Stomach smooth muscle (tissue), 2 donors: ENCODE results near the gene ADCY7.

Source experiments
- H3K27ac ChIP-seq: one replicate; pipeline ENCODE4 v1.7.0; 2013; ENCODE audit warnings: mild to moderate bottlenecking, low read length, inconsistent platforms
- H3K27me3 ChIP-seq, 2 donors: one replicate each; pipeline ENCODE4 v1.7.0; 2013; ENCODE audit warnings: low read length in 2 of 2; ENCODE audit not compliant: insufficient read depth in 2 of 2, control insufficient read depth in 1 of 2
- H3K36me3 ChIP-seq, 2 donors: one replicate each; pipeline ENCODE4 v1.7.0; 2013; ENCODE audit warnings: low read length in 2 of 2; ENCODE audit not compliant: control insufficient read depth in 2 of 2, insufficient read depth in 2 of 2
- H3K4me1 ChIP-seq: one replicate; pipeline ENCODE4 v1.7.0; 2013; ENCODE audit warnings: low read length; ENCODE audit not compliant: control insufficient read depth, insufficient read depth
- H3K4me3 ChIP-seq, 2 donors: one replicate each; pipeline ENCODE4 v1.7.0; 2013; ENCODE audit warnings: low read length in 2 of 2
- H3K9ac ChIP-seq, 2 donors: one replicate each; pipeline ENCODE4 v1.7.0; 2013; ENCODE audit warnings: low read length in 2 of 2, mild to moderate bottlenecking in 1 of 2
- H3K9me3 ChIP-seq, 2 donors: one replicate each; pipeline ENCODE4 v1.7.0; 2013; ENCODE audit warnings: low read length in 2 of 2; ENCODE audit not compliant: control insufficient read depth in 2 of 2
- donor health status: healthy.
- donor health status: Pancreatic carcinoma.

Gene ADCY7

GRCh38 chr16:50284131-50284911, 18.0 kb downstream of the ADCY7 start:
- H3K9me3 ChIP-seq = peaks cover 2 to 9% of the 10 kb centered on the region in 2 donors
- H3K27me3 ChIP-seq = no peaks in the 10 kb centered on the region
- H3K27ac ChIP-seq = no peak overlapping the region
- H3K4me3 ChIP-seq = no peak overlapping the region
- H3K36me3 ChIP-seq = no peaks in the 10 kb centered on the region
- H3K9ac ChIP-seq = no peak overlapping the region
- H3K4me1 ChIP-seq = peaks cover 14% of the 10 kb centered on the region

GRCh38 chr16:50285406-50286003, 19.2 kb downstream of the ADCY7 start:
- Histone ChIP-seq H3K27ac (no peak overlapping the region), H3K9ac (no peak overlapping the region), H3K27me3 (no peaks in the 10 kb centered on the region), H3K4me3 (no peak overlapping the region), H3K4me1 (peaks cover 14% of the 10 kb centered on the region), H3K36me3 (no peaks in the 10 kb centered on the region), H3K9me3 (peaks cover 2 to 8% of the 10 kb centered on the region in 2 donors)

GRCh38 chr16:50286681-50287080, 20.3 kb downstream of the ADCY7 start:
- H3K27ac ChIP-seq = no peak overlapping the region
- H3K27me3 ChIP-seq = no peaks in the 10 kb centered on the region
- H3K4me3 ChIP-seq = no peak overlapping the region
- H3K4me1 ChIP-seq = peaks cover 14% of the 10 kb centered on the region
- no peaks in the 10 kb centered on the region for H3K36me3 ChIP-seq
- H3K9ac ChIP-seq = no peak overlapping the region
- peaks cover 2 to 5% of the 10 kb centered on the region in 2 donors for H3K9me3 ChIP-seq

DNA sequence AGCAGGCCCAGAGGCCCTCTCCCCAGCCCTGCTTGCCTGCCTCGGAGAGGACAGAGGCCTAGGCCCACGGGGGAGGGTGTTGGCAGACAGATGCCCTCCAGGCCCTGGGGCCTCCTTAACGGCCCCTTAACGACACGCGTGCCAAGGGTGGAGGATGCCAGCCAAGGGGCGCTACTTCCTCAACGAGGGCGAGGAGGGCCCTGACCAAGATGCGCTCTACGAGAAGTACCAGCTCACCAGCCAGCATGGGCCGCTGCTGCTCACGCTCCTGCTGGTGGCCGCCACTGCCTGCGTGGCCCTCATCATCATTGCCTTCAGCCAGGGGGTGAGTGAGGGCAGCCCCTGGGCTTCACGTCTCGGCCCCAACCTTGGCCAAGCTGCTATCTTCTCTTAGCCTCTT, 21.7 kb downstream of the ADCY7 start:
- Histone ChIP-seq H3K27ac (no peak overlapping the region), H3K9ac (no peak overlapping the region), H3K4me1 (peaks cover 14% of the 10 kb centered on the region), H3K36me3 (no peaks in the 10 kb centered on the region), H3K4me3 (no peak overlapping the region), H3K9me3 (peaks cover 2 to 5% of the 10 kb centered on the region in 2 donors), H3K27me3 (no peaks in the 10 kb centered on the region)

GRCh38 chr16:50288920-50289319, 22.6 kb downstream of the ADCY7 start:
- Histone ChIP-seq H3K36me3 (no peaks in the 10 kb centered on the region), H3K4me1 (peaks cover 8% of the 10 kb centered on the region), H3K9me3 (peaks cover 2 to 5% of the 10 kb centered on the region in 2 donors), H3K27me3 (no peaks in the 10 kb centered on the region), H3K4me3 (no peak overlapping the region), H3K27ac (no peak overlapping the region), H3K9ac (no peak overlapping the region)

DNA sequence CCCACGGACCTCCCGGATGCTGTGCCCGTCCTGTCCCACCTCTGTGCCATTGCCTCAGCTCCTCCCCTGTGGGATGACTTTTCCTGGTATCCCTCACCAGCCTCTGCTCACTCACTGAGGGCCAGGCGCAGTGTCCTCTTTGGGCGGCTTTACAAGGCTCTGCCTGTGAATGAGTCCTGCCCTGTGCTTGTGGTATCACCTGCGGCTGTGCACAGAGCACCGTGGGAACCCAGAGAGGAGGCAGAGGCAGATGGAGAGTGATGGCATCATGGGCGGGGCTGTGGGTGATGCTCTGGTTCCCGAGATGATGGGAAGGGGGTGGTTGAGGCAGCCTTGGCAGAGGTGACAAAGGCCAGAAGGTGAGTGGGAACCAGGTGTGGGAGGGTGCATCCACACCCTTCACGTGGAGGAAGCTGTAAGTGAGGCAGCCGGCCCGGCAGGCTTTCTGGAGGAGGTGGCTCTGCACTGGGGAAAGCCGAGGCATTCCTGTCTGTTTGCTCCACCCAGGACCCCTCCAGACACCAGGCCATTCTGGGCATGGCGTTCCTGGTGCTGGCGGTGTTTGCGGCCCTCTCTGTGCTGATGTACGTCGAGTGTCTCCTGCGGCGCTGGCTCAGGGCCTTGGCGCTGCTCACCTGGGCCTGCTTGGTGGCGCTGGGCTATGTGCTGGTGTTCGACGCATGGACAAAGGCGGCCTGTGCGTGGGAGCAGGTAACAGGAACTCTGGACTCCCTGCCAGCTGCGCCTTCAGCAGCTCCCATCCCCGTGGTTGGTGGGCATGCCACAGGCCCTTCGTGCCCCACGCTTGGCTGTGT, 23.8 kb downstream of the ADCY7 start:
- Histone ChIP-seq H3K9me3 (peaks cover 2 to 5% of the 10 kb centered on the region in 2 donors), H3K27ac (no peak overlapping the region), H3K9ac (no peak overlapping the region), H3K27me3 (no peaks in the 10 kb centered on the region), H3K4me1 (peaks cover 3% of the 10 kb centered on the region), H3K36me3 (peaks cover 0 to 2% of the 10 kb centered on the region in 2 donors), H3K4me3 (no peak overlapping the region)

GRCh38 chr16:50290856-50291255, 24.5 kb downstream of the ADCY7 start:
- Histone ChIP-seq H3K9me3 (peaks cover 2 to 5% of the 10 kb centered on the region in 2 donors), H3K4me3 (no peak overlapping the region), H3K9ac (no peak overlapping the region), H3K27ac (no peak overlapping the region), H3K36me3 (peaks cover 0 to 2% of the 10 kb centered on the region in 2 donors), H3K4me1 (no peaks in the 10 kb centered on the region), H3K27me3 (no peaks in the 10 kb centered on the region)

DNA sequence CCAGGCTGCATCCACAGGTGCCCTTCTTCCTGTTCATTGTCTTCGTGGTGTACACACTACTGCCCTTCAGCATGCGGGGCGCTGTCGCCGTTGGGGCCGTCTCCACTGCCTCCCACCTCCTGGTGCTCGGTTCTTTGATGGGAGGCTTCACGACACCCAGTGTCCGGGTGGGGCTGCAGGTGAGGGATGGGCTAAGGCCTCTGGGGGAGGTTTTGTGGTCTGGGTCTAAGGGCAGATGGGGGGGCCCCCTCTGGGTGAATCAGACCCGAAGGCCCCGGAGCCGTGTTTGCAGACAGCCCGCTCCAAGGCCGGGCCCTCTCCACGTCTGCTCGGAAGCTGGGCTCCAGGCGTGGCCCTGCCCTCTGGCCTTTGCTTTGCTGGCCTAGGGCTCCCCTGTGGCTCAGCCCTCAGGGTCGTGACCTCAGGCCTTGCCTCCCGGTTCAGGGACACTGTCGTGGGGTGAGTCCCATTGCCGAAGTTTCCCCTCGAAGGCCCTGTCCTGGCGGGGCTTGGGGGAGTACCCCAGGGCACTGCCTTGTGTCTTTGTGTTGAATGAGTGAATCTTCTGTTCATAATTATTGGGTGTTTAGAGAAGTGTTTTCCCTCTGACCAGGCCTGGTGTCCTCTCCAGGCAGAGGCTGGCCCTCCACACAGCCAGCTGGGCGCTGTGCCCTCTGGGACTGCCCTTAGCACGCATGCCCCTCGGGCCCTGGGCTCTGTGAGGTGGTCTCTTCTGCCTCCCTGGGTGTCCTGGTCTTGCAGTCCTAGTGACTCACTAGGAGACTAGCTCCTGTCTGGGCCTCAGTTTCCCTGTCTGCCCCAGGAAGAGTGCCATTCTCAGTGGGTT, 25.6 kb downstream of the ADCY7 start:
- Histone ChIP-seq H3K9me3 (no peaks in the 10 kb centered on the region), H3K36me3 (peaks cover 0 to 2% of the 10 kb centered on the region in 2 donors), H3K9ac (no peak overlapping the region), H3K4me3 (no peak overlapping the region), H3K27ac (no peak overlapping the region), H3K4me1 (no peaks in the 10 kb centered on the region), H3K27me3 (no peaks in the 10 kb centered on the region)

- peaks cover 2% of the 10 kb centered on the region for H3K4me1 ChIP-seq
- H3K36me3 ChIP-seq = peaks cover 0 to 2% of the 10 kb centered on the region in 2 donors
- no peak overlapping the region for H3K9ac ChIP-seq
- H3K27me3 ChIP-seq = no peaks in the 10 kb centered on the region
- no peak overlapping the region for H3K4me3 ChIP-seq
- H3K27ac ChIP-seq = no peak overlapping the region
- H3K9me3 ChIP-seq = no peaks in the 10 kb centered on the region
These were observed 26.2 kb downstream of the ADCY7 start for GRCh38 chr16:50292566-50292948.
